MM.1S (cell line): Measurements from ENCODE around the gene SLC12A7.

Experiments used
- DNase-seq: peaks from one replicate; pipeline ENCODE4 v3.0.0-alpha.2; 2015
- H2AFZ ChIP-seq: fragments of 300-600 bp; sonication (generic); 2 replicates; pipeline ENCODE4 v1.6.0; 2016; ENCODE audit warnings: antibody characterized with exemption, low read length
- H3F3A ChIP-seq: fragments of 300-600 bp; sonication (generic); 2 replicates; pipeline ENCODE4 v1.6.1; 2016; ENCODE audit warnings: mild to moderate bottlenecking, antibody characterized with exemption, low read length, moderate library complexity, mixed read lengths; ENCODE audit not compliant: insufficient read depth
- H3K27ac ChIP-seq: fragments of 300-600 bp; sonication (generic); 2 replicates; pipeline ENCODE4 v1.5.1; 2016; ENCODE audit warnings: mild to moderate bottlenecking, low read length
- H3K27me3 ChIP-seq: fragments of 300-600 bp; sonication (generic); replicated peaks from 2 replicates; pipeline ENCODE4 v1.6.0; 2016; ENCODE audit warnings: low read length; ENCODE audit not compliant: insufficient read depth
- H3K36me3 ChIP-seq: fragments of 300-600 bp; sonication (generic); replicated peaks from 2 replicates; pipeline ENCODE4 v1.6.1; 2016; ENCODE audit warnings: mild to moderate bottlenecking, low read length, mixed read lengths; ENCODE audit not compliant: insufficient read depth
- H3K4me1 ChIP-seq: fragments of 300-600 bp; sonication (generic); 2 replicates; pipeline ENCODE4 v1.6.1; 2016; ENCODE audit warnings: low read length, mixed read lengths
- H3K4me2 ChIP-seq: fragments of 300-600 bp; sonication (generic); 2 replicates; pipeline ENCODE4 v1.6.0; 2016; ENCODE audit warnings: low read depth, low read length
- H3K4me3 ChIP-seq: fragments of 300-600 bp; sonication (generic); 2 replicates; pipeline ENCODE4 v1.5.1; 2016; ENCODE audit warnings: low read length, mixed read lengths
- H3K79me2 ChIP-seq: fragments of 300-600 bp; sonication (generic); 2 replicates; pipeline ENCODE4 v1.6.1; 2016; ENCODE audit warnings: mixed run types, low read length, mixed read lengths
- H3K9ac ChIP-seq: fragments of 300-600 bp; sonication (generic); 2 replicates; pipeline ENCODE4 v1.6.1; 2016; ENCODE audit warnings: low read length, mixed read lengths
- H3K9me2 ChIP-seq: fragments of 300-600 bp; sonication (generic); replicated peaks from 2 replicates; pipeline ENCODE4 v1.6.1; 2016; ENCODE audit warnings: mild to moderate bottlenecking, low read length, mixed read lengths; ENCODE audit not compliant: insufficient read depth
- H3K9me3 ChIP-seq: fragments of 300-600 bp; sonication (generic); replicated peaks from 2 replicates; pipeline ENCODE4 v1.6.1; 2016; ENCODE audit warnings: mild to moderate bottlenecking, low read length, mixed read lengths; ENCODE audit not compliant: insufficient read depth
- H4K20me1 ChIP-seq: fragments of 300-600 bp; sonication (generic); 2 replicates; pipeline ENCODE4 v1.6.1; 2016; ENCODE audit warnings: mild to moderate bottlenecking, low read length, moderate library complexity, mixed read lengths; ENCODE audit not compliant: insufficient read depth
- EZH2 ChIP-seq: fragments of 300-600 bp; sonication (generic); optimal IDR thresholded peaks from 2 replicates; pipeline ENCODE3; 2017; ENCODE audit warnings: low read depth, mild to moderate bottlenecking, antibody characterized with exemption, low read length, mixed read lengths
- EZH2phosphoT487 ChIP-seq: fragments of 300-600 bp; sonication (generic); IDR thresholded peaks from 2 replicates; pipeline ENCODE4 v1.6.1; 2018; ENCODE audit warnings: antibody characterized with exemption, low read length
- TF ChIP-seq, protein P1 (sequence below): fragments of 300-600 bp; sonication (generic); IDR thresholded peaks from 2 replicates; pipeline ENCODE4 v1.5.1; 2016; ENCODE audit warnings: antibody characterized with exemption, low read length, mixed read lengths

Gene SLC12A7

GRCh38 chr5:1089146-1089545 lies 22.7 kb downstream of the SLC12A7 start:
- no peaks in the 10 kb centered on the region for H3K36me3 ChIP-seq
- TF ChIP-seq EZH2, result no peak
- TF ChIP-seq EZH2phosphoT487, result no peak
- TF ChIP-seq, protein P1, sequence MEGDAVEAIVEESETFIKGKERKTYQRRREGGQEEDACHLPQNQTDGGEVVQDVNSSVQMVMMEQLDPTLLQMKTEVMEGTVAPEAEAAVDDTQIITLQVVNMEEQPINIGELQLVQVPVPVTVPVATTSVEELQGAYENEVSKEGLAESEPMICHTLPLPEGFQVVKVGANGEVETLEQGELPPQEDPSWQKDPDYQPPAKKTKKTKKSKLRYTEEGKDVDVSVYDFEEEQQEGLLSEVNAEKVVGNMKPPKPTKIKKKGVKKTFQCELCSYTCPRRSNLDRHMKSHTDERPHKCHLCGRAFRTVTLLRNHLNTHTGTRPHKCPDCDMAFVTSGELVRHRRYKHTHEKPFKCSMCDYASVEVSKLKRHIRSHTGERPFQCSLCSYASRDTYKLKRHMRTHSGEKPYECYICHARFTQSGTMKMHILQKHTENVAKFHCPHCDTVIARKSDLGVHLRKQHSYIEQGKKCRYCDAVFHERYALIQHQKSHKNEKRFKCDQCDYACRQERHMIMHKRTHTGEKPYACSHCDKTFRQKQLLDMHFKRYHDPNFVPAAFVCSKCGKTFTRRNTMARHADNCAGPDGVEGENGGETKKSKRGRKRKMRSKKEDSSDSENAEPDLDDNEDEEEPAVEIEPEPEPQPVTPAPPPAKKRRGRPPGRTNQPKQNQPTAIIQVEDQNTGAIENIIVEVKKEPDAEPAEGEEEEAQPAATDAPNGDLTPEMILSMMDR, result no peak
- no peak overlapping the region for H3K4me3 ChIP-seq
- H3K9me2 ChIP-seq, result no peaks in the 10 kb centered on the region
- H2AFZ ChIP-seq, result no peak overlapping the region
- DNase-seq, result no peak
- no peaks in the 10 kb centered on the region for H3K9me3 ChIP-seq
- H3F3A ChIP-seq, result no peaks in the 10 kb centered on the region
- H3K27me3 ChIP-seq, result no peaks in the 10 kb centered on the region
- no peaks in the 10 kb centered on the region for H3K4me1 ChIP-seq
- no peak overlapping the region for H3K27ac ChIP-seq
- H3K79me2 ChIP-seq, result no peaks in the 10 kb centered on the region
- H4K20me1 ChIP-seq, result no peaks in the 10 kb centered on the region
- H3K4me2 ChIP-seq, result no peak overlapping the region
- H3K9ac ChIP-seq, result no peak overlapping the region

- no peaks in the 10 kb centered on the region for H4K20me1 ChIP-seq
- no peaks in the 10 kb centered on the region for H3F3A ChIP-seq
- no peak for TF ChIP-seq EZH2
- no peak for TF ChIP-seq EZH2phosphoT487
- TF ChIP-seq, protein P1, result no peak
- H3K9me2 ChIP-seq, result no peaks in the 10 kb centered on the region
- H3K4me1 ChIP-seq, result no peaks in the 10 kb centered on the region
- H3K27me3 ChIP-seq, result no peaks in the 10 kb centered on the region
- no peaks in the 10 kb centered on the region for H3K79me2 ChIP-seq
- no peak overlapping the region for H3K4me3 ChIP-seq
- no peaks in the 10 kb centered on the region for H3K36me3 ChIP-seq
- H2AFZ ChIP-seq, result no peak overlapping the region
- H3K9ac ChIP-seq, result no peak overlapping the region
- no peaks in the 10 kb centered on the region for H3K9me3 ChIP-seq
- no peak for DNase-seq
- H3K4me2 ChIP-seq, result no peak overlapping the region
- no peak overlapping the region for H3K27ac ChIP-seq
These were observed 23.1 kb downstream of the SLC12A7 start for GRCh38 chr5:1088726-1089125.

- DNase-seq, result no peak
- no peak overlapping the region for H2AFZ ChIP-seq
- TF ChIP-seq, protein P1, result no peak
- TF ChIP-seq EZH2phosphoT487 (no peak), EZH2 (no peak)
- no peaks in the 10 kb centered on the region for H4K20me1 ChIP-seq
- no peak overlapping the region for H3K4me3 ChIP-seq
- H3K27ac ChIP-seq, result no peak overlapping the region
- no peaks in the 10 kb centered on the region for H3K27me3 ChIP-seq
- H3K36me3 ChIP-seq, result no peaks in the 10 kb centered on the region
- H3K9me3 ChIP-seq, result no peaks in the 10 kb centered on the region
- no peak overlapping the region for H3K4me2 ChIP-seq
- no peaks in the 10 kb centered on the region for H3K9me2 ChIP-seq
- no peaks in the 10 kb centered on the region for H3K79me2 ChIP-seq
- H3K4me1 ChIP-seq, result no peaks in the 10 kb centered on the region
- H3F3A ChIP-seq, result no peaks in the 10 kb centered on the region
- H3K9ac ChIP-seq, result no peak overlapping the region
These were observed 23.8 kb downstream of the SLC12A7 start for GRCh38 chr5:1088031-1088430.
